Measurements from ENCODE around the gene COL4A2.

GRCh38 chr13:110400786-110401533 is 93.9 kb downstream of the COL4A2 start:
- TF ChIP-seq CTCF (IDR thresholded peaks at IDR 0.05) (no peak), POLR2A (IDR thresholded peaks at IDR 0.05) (no peak)
